Measurements from ENCODE around the gene MTRR. TPM values are rescaled to one million over a fixed set of nuclear protein-coding genes. Genes with fewer than 3 reads are reported as not detected.

Gene MTRR
- total RNA-seq, 1 experiment from 2014 or later, result 72.6 TPM

DNA sequence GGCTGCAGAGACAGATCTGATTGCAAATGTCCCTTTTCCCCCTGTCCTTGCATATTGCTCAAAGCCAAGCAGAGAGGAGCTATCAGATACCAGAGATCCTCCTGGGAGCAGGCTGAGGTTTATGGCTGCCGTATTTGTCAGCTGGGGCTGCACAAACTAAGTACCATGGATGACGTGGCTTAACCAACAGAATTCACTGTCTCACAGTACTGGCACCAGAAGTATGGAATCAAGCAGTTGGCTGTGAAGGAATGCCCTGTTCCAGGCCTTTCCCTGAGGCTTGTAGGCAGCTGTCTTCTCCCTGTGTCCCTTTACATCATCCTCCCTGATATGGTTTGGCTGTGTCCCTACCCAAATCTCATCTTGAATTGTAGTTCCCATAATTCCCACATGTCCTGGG is 20.7 kb upstream of the MTRR start:
- H3K9me2 ChIP-seq (ENCODE audit: insufficient read depth), result no peaks in the 10 kb centered on the region; the same call in 1 of the 2 replicates
- no peaks in the 10 kb centered on the region for H3K4me1 ChIP-seq (replicated peaks; ENCODE audit: insufficient read depth)
- BruUV-seq (replicated peaks), result no TSS peak
- no peaks in the 10 kb centered on the region for H3K36me3 ChIP-seq (ENCODE audit: low read depth)
- DNase-seq, result no peak
- no peaks in the 10 kb centered on the region for H4K20me1 ChIP-seq (ENCODE audit: insufficient read depth)
- ChIA-PET POLR2A (ENCODE audit: unreplicated experiment) (no interaction called here), CTCF (no interaction called here)
- H3K4me2 ChIP-seq, result no peak overlapping the region
- no peak overlapping the region for H3K27ac ChIP-seq
- H3K9me3 ChIP-seq (ENCODE audit: insufficient read depth, low read depth), result no peaks in the 10 kb centered on the region; the same call in 1 of the 2 replicates
- H3K4me3 ChIP-seq, result no peak overlapping the region
- intact Hi-C loops (cut with micrococcal nuclease; ENCODE audit: unreplicated experiment), result no loop called here
- H2AFZ ChIP-seq, result no peak overlapping the region
- H3F3A ChIP-seq (ENCODE audit: insufficient read depth, low read depth), result no peaks in the 10 kb centered on the region
- no peak for TF ChIP-seq EZH2 (IDR thresholded peaks at IDR 0.05; ENCODE audit: low read depth)
- TF ChIP-seq, protein P1, sequence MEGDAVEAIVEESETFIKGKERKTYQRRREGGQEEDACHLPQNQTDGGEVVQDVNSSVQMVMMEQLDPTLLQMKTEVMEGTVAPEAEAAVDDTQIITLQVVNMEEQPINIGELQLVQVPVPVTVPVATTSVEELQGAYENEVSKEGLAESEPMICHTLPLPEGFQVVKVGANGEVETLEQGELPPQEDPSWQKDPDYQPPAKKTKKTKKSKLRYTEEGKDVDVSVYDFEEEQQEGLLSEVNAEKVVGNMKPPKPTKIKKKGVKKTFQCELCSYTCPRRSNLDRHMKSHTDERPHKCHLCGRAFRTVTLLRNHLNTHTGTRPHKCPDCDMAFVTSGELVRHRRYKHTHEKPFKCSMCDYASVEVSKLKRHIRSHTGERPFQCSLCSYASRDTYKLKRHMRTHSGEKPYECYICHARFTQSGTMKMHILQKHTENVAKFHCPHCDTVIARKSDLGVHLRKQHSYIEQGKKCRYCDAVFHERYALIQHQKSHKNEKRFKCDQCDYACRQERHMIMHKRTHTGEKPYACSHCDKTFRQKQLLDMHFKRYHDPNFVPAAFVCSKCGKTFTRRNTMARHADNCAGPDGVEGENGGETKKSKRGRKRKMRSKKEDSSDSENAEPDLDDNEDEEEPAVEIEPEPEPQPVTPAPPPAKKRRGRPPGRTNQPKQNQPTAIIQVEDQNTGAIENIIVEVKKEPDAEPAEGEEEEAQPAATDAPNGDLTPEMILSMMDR (conservative IDR thresholded peaks at IDR 0.05), result no peak
- H3K27me3 ChIP-seq (ENCODE audit: insufficient read depth, low read depth), result peaks cover 71% of the 10 kb centered on the region
- no peaks in the 10 kb centered on the region for H3K79me2 ChIP-seq (ENCODE audit: low read depth)

DNA sequence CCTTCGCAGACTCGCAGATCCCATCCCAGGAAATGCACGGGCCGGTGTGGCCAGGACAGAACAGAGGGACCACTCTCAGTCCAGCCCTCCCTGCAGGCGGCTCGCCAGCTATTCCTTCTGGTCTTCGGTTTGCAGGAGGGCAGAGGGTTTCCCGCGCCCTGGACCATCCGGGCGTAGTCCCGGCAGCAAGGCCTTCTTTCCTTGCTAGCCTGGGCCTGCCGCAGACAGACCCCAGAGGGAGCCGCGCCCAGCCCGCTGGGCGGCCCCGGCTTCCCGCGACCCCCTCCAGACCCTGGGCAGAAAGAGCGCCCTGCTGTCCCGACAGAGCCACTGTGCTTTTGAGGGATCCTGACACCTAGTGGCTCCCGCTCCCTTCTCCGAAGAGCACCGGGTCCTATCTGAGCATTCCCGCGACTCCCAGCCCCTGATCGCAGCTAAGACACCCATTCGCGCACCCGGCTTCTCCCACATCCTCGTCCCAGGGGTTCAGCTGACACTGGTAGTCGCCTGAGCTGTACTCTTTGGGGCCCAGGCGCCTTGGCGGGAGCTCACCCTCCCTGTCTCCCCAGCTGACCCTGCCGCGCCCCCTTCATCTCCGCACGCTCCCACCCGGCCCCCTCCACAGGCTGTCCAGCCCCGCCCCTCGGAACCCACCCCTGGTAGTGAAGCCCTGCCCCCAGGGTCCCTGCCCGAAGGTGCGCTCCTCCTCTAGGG is 19.1 kb upstream of the MTRR start:
- H3F3A ChIP-seq (ENCODE audit: insufficient read depth, low read depth), result no peaks in the 10 kb centered on the region
- no peak for DNase-seq
- BruUV-seq (replicated peaks), result no TSS peak

DNA sequence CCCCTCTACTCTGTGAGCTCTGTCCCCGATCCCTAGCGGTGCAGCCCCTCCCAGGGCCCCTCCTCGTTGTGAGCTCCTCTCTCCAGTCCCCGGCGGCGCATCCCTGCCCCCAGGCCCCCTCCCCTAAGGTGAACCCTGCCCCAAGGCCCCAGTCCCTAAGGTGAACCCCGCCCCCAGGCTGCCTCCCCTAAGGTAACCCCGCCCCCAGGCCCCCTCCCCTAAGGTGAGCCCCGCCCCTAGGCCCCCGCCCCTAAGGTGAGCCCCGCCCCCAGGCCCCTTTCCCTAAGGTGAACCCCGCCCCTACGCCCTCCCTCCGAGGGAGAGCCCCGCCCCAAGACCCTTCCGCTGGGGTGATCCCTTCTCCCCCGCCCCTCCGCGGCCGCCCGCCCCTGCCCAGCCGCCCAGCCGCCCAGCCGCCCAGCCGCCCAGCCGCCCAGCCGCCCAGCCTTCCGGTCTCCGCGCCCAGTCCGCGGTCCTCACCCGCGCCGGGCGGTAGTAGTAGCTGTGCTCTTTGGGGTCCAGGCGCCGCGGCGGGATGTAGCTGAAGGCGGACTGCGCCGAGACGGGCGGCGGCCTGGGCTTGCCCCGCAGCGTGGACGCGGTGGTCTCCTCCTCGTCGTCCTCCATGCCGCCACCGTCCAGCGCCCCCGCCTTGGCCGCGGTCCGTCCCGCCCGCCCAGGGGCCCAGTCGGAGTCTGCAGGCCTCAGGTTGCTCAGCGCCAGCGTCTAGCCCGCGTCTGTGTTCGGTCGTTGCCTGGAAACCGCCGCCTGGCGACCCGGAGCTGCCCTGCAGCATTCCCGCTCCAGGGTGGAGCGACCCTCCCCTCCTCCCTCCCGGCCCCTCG is 18.3 kb upstream of the MTRR start, which contains the start of gene CFAP90:
Gene CFAP90 (minus strand): TSS at position 739 of the 845 bp plus-strand sequence. CDS start 112 bp downstream, at position 627.
- no TSS peak for BruUV-seq (replicated peaks)
- H2AFZ ChIP-seq, result no peak within 1 kb of the TSS
- POLR2A ChIA-PET (ENCODE audit: unreplicated experiment), result no interaction called here
- no peak within 1 kb of the TSS for H3K4me2 ChIP-seq
- no peak within 1 kb of the TSS for H3K4me3 ChIP-seq
- no peaks in the 10 kb centered on the region for H3K79me2 ChIP-seq (ENCODE audit: low read depth)
- H4K20me1 ChIP-seq (ENCODE audit: insufficient read depth), result no peaks in the 10 kb centered on the region
- H3F3A ChIP-seq (ENCODE audit: insufficient read depth, low read depth), result no peaks in the 10 kb centered on the region
- H3K9me2 ChIP-seq (ENCODE audit: insufficient read depth), result no peaks in the 10 kb centered on the region; the same call in 1 of the 2 replicates
- H3K27me3 ChIP-seq (ENCODE audit: insufficient read depth, low read depth), result peaks cover 48% of the 10 kb centered on the region
- TF ChIP-seq EZH2 (IDR thresholded peaks at IDR 0.05; ENCODE audit: low read depth), result no peak
- CTCF ChIA-PET, result interaction anchor here (0.6 kb wide), 1 partner anchor 1086 kb away, joined by 3 read pairs; no protein-coding TSS in a partner anchor
- no peaks in the 10 kb centered on the region; the same call in 1 of the 2 replicates for H3K9me3 ChIP-seq (ENCODE audit: insufficient read depth, low read depth)
- H3K4me1 ChIP-seq (replicated peaks; ENCODE audit: insufficient read depth), result no peaks in the 10 kb centered on the region
- intact Hi-C loops (cut with micrococcal nuclease; ENCODE audit: unreplicated experiment), result no loop called here
- DNase-seq, result no peak
- no peaks in the 10 kb centered on the region for H3K36me3 ChIP-seq (ENCODE audit: low read depth)
- H3K27ac ChIP-seq, result no peak within 1 kb of the TSS

More for the DNA sequence above, 19.1 kb upstream of the MTRR start:
- Histone ChIP-seq H3K9me3 (ENCODE audit: insufficient read depth, low read depth) (no peaks in the 10 kb centered on the region; the same call in 1 of the 2 replicates), H3K27ac (no peak overlapping the region), H3K9me2 (ENCODE audit: insufficient read depth) (no peaks in the 10 kb centered on the region; the same call in 1 of the 2 replicates), H3K4me1 (replicated peaks; ENCODE audit: insufficient read depth) (no peaks in the 10 kb centered on the region), H3K36me3 (ENCODE audit: low read depth) (no peaks in the 10 kb centered on the region), H3K27me3 (ENCODE audit: insufficient read depth, low read depth) (peaks cover 56% of the 10 kb centered on the region), H3K4me2 (no peak overlapping the region), H2AFZ (no peak overlapping the region), H3K79me2 (ENCODE audit: low read depth) (no peaks in the 10 kb centered on the region), H3K4me3 (no peak overlapping the region), H4K20me1 (ENCODE audit: insufficient read depth) (no peaks in the 10 kb centered on the region)
- ChIA-PET CTCF (no interaction called here), POLR2A (ENCODE audit: unreplicated experiment) (interaction anchor here (0.5 kb wide), 1 partner anchor 342 kb away, joined by 7 read pairs; no protein-coding TSS in a partner anchor)
- intact Hi-C loops (cut with micrococcal nuclease; ENCODE audit: unreplicated experiment), result no loop called here
- TF ChIP-seq, protein P1 (conservative IDR thresholded peaks at IDR 0.05), result no peak
- no peak for TF ChIP-seq EZH2 (IDR thresholded peaks at IDR 0.05; ENCODE audit: low read depth)

Data from PC-9 (cell line).